Body of pancreas (tissue), 4 donors: ENCODE measurements around the gene MVB12B. TPM values are rescaled to one million over a fixed set of nuclear protein-coding genes. Genes with fewer than 3 reads are reported as not detected.

Source experiments
- ATAC-seq: fragments of 150-250 bp; one replicate; pipeline ENCODE4 v1.9.1; 2016
- DNase-seq, 4 donors: peaks; one replicate each; pipeline ENCODE4 v3.0.0-alpha.2; 2019
- H3K27ac ChIP-seq, 4 donors: fragments of 200-600 bp; sonication (generic); 1 replicate in 3 of 4; 2 replicates in 1 of 4; pipeline versions ENCODE4 v1.5.1 to v1.6.1; 2016 to 2019; ENCODE audit warnings: mild to moderate bottlenecking in 1 of 4, mixed read lengths in 1 of 4, moderate library complexity in 1 of 4
- H3K27me3 ChIP-seq, 2 donors: fragments of 200-600 bp; sonication (generic); one replicate each; pipeline ENCODE4 v1.6.0; 2016; ENCODE audit warnings: mild to moderate bottlenecking in 1 of 2
- H3K36me3 ChIP-seq, 2 donors: fragments of 200-600 bp; sonication (generic); replicated peaks in 1 of 2; 2 replicates each; pipeline ENCODE4 v1.5.1; 2016; ENCODE audit warnings: low read depth in 2 of 2; ENCODE audit not compliant: insufficient read depth in 1 of 2
- H3K4me1 ChIP-seq: fragments of 200-600 bp; sonication (generic); one replicate; pipeline ENCODE4 v1.6.0; 2016
- H3K4me3 ChIP-seq, 2 donors: fragments of 200-600 bp; sonication (generic); 1 replicate in 1 of 2; 2 replicates in 1 of 2; pipeline ENCODE4 v1.5.1; 2016 to 2019
- H3K9me3 ChIP-seq, 3 donors: fragments of 200-600 bp; sonication (generic); 1 replicate in 2 of 3; 2 replicates in 1 of 3; pipeline ENCODE4 v1.5.1; 2016
- CTCF ChIP-seq, 7 experiments: fragments of 450-650 bp in 4 of 7; fragments of 200-600 bp in 3 of 7; sonication (generic) in 3 of 7; IDR thresholded peaks; one replicate each; pipeline ENCODE4 v1.5.1; 2016 to 2019; ENCODE audit warnings: antibody characterized with exemption in 7 of 7
- POLR2A ChIP-seq, 3 donors: fragments of 450-650 bp; IDR thresholded peaks; one replicate each; pipeline ENCODE4 v1.6.1; 2016; ENCODE audit warnings: antibody characterized with exemption in 3 of 3, mild to moderate bottlenecking in 2 of 3
- WGBS, 2 donors: methylation state at CpG; one replicate each; pipeline ENCODE4 v1.1.5; 2017; 5-methylcytosine and 5-hydroxymethylcytosine counted together
- intact Hi-C: fragments of 100-400 bp; cut with DNase I; formaldehyde crosslinking; loops from one replicate; pipeline ENCODE4 v1.15.1; 2023
- total RNA-seq, 2 donors: library from RNA; depleted of rRNA; stranded (reverse); fragments of >200 nt; gene quantifications; one replicate each; pipeline ENCODE4 v1.1.0, GENCODE V29; 2016

The MVB12B gene
- total RNA-seq, 2 donors from 2014 or later: 5.2 to 9.9 TPM

- Histone ChIP-seq H3K27me3 (no peaks in the 10 kb centered on the region), H3K36me3 (no peaks in the 10 kb centered on the region), H3K4me1 (no peaks in the 10 kb centered on the region), H3K27ac (no peak overlapping the region), H3K4me3 (no peak overlapping the region), H3K9me3 (no peaks in the 10 kb centered on the region)
- intact Hi-C loops: no loop called here
- ATAC-seq: no peak
- no peak for DNase-seq
- TF ChIP-seq POLR2A (IDR thresholded peaks at IDR 0.05): no peak
- TF ChIP-seq CTCF (IDR thresholded peaks at IDR 0.05): no peak
- WGBS, 2 donors: 62 to 85% methylated on average over 6 to 8 of the region's 8 CpGs
Observed at GRCh38 chr9:126488310-126488709, 161.7 kb downstream of the MVB12B start.

- H3K27me3 ChIP-seq: no peaks in the 10 kb centered on the region
Observed at GRCh38 chr9:126488881-126489404, 162.3 kb downstream of the MVB12B start.

GRCh38 chr9:126489581-126490213 is 163.1 kb downstream of the MVB12B start:
- Histone ChIP-seq H3K36me3 (no peaks in the 10 kb centered on the region), H3K27ac (no peak overlapping the region), H3K4me3 (no peak overlapping the region), H3K27me3 (no peaks in the 10 kb centered on the region), H3K4me1 (no peaks in the 10 kb centered on the region), H3K9me3 (no peaks in the 10 kb centered on the region)
- ATAC-seq (no peak), DNase-seq (no peak)
- no peak for TF ChIP-seq CTCF (IDR thresholded peaks at IDR 0.05)
- no peak for TF ChIP-seq POLR2A (IDR thresholded peaks at IDR 0.05)
- WGBS, 2 donors: 80 to 84% methylated on average over 18 of the region's 20 CpGs
- intact Hi-C loops: no loop called here

More at GRCh38 chr9:126488881-126489404, 162.3 kb downstream of the MVB12B start:
- intact Hi-C loops: no loop called here
- no peak for ATAC-seq
- no peak for TF ChIP-seq CTCF (IDR thresholded peaks at IDR 0.05)
- TF ChIP-seq POLR2A (IDR thresholded peaks at IDR 0.05): no peak
- Histone ChIP-seq H3K4me1 (no peaks in the 10 kb centered on the region), H3K36me3 (no peaks in the 10 kb centered on the region), H3K4me3 (no peak overlapping the region), H3K27ac (no peak overlapping the region), H3K9me3 (no peaks in the 10 kb centered on the region)
- WGBS, 2 donors: 80 to 85% methylated on average over 7 to 8 of the region's 8 CpGs
- no peak for DNase-seq

GRCh38 chr9:126490214-126490631 is 163.6 kb downstream of the MVB12B start:
- TF ChIP-seq POLR2A (IDR thresholded peaks at IDR 0.05) (no peak), CTCF (IDR thresholded peaks at IDR 0.05) (no peak)

More at GRCh38 chr9:126490214-126490631, 163.6 kb downstream of the MVB12B start:
- DNase-seq (no peak), ATAC-seq (no peak)
- no peaks in the 10 kb centered on the region for H3K4me1 ChIP-seq
- no peaks in the 10 kb centered on the region for H3K27me3 ChIP-seq
- no peaks in the 10 kb centered on the region for H3K9me3 ChIP-seq
- H3K4me3 ChIP-seq: no peak overlapping the region
- intact Hi-C loops: no loop called here
- no peak overlapping the region for H3K27ac ChIP-seq
- 46 to 60% methylated on average over 15 to 19 of the region's 19 CpGs for WGBS, 2 donors
- H3K36me3 ChIP-seq: no peaks in the 10 kb centered on the region
